C4-2B (cell line): ENCODE measurements around the gene AUTS2.

Experiments used
- ZFX ChIP-seq: fragments of 450-650 bp; IDR thresholded peaks from 2 replicates; pipeline ENCODE4 v1.6.1; 2017
- TF ChIP-seq, protein P1 (sequence below): fragments of 450-650 bp; conservative IDR thresholded peaks from 2 replicates; pipeline ENCODE4 v1.5.1; 2017; ENCODE audit warnings: mild to moderate bottlenecking

DNA sequence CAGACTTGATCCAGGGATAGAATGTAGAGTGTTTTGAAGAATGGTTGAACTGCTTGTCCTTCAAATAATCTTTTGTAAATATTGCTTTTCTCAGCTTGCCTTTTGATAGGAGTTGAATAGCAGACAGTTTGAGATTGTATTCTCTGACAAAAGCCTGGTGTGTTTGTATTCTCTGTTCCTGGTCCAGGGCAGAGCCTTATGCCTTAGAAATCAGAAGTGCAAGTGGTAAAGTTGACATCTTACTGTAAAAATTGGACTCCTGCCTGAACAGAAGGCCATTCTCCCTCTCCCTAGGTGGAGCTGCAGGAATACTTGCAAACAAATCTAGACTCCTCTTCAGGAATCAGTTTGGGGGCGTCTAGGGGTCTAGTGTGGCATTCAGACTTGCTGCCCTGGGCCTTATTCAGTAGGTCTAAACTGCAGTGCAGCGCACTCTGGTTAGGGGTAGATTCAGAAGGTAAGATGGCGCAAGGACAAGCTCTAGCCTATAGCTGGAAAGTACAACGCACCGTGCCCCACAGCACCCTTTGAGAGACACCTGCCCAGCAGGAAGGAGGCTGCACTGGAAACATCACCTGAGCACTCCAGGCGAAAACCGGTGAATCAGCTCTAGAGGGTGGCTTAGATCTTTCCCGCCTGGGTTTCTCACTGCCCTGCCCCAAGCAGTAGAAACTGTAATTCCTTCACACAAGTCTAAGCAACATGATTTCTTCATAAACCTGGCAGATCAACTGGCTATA lies 925.1 kb downstream of the AUTS2 start:
- TF ChIP-seq, protein P1, sequence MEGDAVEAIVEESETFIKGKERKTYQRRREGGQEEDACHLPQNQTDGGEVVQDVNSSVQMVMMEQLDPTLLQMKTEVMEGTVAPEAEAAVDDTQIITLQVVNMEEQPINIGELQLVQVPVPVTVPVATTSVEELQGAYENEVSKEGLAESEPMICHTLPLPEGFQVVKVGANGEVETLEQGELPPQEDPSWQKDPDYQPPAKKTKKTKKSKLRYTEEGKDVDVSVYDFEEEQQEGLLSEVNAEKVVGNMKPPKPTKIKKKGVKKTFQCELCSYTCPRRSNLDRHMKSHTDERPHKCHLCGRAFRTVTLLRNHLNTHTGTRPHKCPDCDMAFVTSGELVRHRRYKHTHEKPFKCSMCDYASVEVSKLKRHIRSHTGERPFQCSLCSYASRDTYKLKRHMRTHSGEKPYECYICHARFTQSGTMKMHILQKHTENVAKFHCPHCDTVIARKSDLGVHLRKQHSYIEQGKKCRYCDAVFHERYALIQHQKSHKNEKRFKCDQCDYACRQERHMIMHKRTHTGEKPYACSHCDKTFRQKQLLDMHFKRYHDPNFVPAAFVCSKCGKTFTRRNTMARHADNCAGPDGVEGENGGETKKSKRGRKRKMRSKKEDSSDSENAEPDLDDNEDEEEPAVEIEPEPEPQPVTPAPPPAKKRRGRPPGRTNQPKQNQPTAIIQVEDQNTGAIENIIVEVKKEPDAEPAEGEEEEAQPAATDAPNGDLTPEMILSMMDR: no peak
- no peak for TF ChIP-seq ZFX
